ENCODE data around the gene PDE10A.

GRCh38 chr6:165566088-165566828 is 96.8 kb downstream of the PDE10A start:
- TF ChIP-seq EZH2 (IDR thresholded peaks at IDR 0.05) (no peak), POLR2AphosphoS5 (IDR thresholded peaks at IDR 0.05; ENCODE audit: borderline replicate concordance, low read depth, low read length) (no peak)

Data from SK-N-MC (cell line).